Coronary artery (tissue), 2 donors: Measurements from ENCODE around the gene ASB13.

Experiments used
- DNase-seq: peaks from one replicate; pipeline ENCODE4 v3.0.0-alpha.2; 2017; ENCODE audit warnings: low spot score
- H3K27ac ChIP-seq, 2 donors: fragments of 200-600 bp; sonication (generic); one replicate each; pipeline ENCODE4 v1.5.1; 2016 to 2019
- H3K4me3 ChIP-seq: fragments of 200-600 bp; sonication (generic); 2 replicates; pipeline ENCODE4 v1.5.1; 2016; ENCODE audit warnings: mild to moderate bottlenecking, moderate library complexity
- TF ChIP-seq, protein P1 (sequence below): fragments of 200-600 bp; sonication (generic); IDR thresholded peaks from one replicate; pipeline ENCODE4 v1.5.1; 2019; ENCODE audit warnings: antibody characterized with exemption

ASB13 gene

DNA sequence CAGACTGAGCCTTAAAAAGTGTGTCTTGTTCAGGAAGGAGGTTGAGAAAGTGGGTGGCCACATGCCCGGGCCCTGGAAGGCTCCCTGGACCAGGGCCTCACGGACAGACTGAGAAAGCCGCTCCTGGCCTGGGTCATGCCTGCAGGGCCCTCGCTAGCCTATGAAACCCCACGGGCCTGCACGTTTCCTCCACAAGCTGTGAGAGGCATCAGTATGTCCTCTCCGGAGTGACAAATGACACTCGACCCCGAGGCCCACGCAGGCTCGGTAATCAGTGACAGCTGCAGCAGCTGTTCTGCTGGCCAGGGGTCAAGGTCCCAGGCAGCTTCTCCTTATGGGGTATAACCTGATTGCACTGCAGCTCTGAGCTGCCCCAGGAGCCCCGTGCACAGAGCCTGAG lies 47.6 kb downstream of the ASB13 start:
- no peak for DNase-seq
- Histone ChIP-seq H3K4me3 (peak overlapping the region; percentile 28), H3K27ac (peak overlapping the region; percentile 80 to 96)
- TF ChIP-seq, protein P1, sequence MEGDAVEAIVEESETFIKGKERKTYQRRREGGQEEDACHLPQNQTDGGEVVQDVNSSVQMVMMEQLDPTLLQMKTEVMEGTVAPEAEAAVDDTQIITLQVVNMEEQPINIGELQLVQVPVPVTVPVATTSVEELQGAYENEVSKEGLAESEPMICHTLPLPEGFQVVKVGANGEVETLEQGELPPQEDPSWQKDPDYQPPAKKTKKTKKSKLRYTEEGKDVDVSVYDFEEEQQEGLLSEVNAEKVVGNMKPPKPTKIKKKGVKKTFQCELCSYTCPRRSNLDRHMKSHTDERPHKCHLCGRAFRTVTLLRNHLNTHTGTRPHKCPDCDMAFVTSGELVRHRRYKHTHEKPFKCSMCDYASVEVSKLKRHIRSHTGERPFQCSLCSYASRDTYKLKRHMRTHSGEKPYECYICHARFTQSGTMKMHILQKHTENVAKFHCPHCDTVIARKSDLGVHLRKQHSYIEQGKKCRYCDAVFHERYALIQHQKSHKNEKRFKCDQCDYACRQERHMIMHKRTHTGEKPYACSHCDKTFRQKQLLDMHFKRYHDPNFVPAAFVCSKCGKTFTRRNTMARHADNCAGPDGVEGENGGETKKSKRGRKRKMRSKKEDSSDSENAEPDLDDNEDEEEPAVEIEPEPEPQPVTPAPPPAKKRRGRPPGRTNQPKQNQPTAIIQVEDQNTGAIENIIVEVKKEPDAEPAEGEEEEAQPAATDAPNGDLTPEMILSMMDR: no peak

GRCh38 chr10:5618042-5618441 lies 48.4 kb downstream of the ASB13 start:
- H3K27ac ChIP-seq: peak overlapping the region; percentile 80 to 96
- no peak for DNase-seq
- H3K4me3 ChIP-seq: no peak overlapping the region
- TF ChIP-seq, protein P1: no peak

GRCh38 chr10:5617521-5617920 lies 48.9 kb downstream of the ASB13 start:
- H3K4me3 ChIP-seq: no peak overlapping the region
- peak overlapping the region in 1 of 2 donors; percentile 96 for H3K27ac ChIP-seq
- TF ChIP-seq, protein P1: no peak
- no peak for DNase-seq

- H3K27ac ChIP-seq: peak overlapping the region; percentile 61 to 96
- TF ChIP-seq, protein P1: no peak
- DNase-seq: no peak
- H3K4me3 ChIP-seq: peak overlapping the region; percentile 5
Measured at GRCh38 chr10:5616836-5617235, 49.6 kb downstream of the ASB13 start.

DNA sequence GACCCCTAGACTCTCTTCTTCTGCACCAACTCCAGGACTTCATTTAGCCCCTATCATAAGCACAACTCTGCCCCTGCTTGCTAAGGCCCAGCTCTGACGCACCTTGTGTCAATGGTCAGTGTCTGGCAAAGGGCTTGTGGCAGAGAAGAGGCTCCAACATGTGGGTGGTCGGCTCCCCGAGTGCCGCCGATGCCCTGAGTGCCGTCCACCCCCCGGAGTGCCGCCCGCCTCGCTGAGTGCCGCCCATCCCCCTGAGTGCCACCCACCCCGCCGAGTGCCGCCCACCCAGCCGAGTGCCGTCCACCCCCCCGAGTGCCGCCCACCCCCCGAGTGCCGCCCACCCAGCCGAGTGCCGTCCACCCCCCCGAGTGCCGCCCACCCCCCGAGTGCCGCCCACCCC lies 50.3 kb downstream of the ASB13 start:
- Histone ChIP-seq H3K4me3 (no peak overlapping the region), H3K27ac (peak overlapping the region; percentile 65 to 96)
- TF ChIP-seq, protein P1: no peak
- no peak for DNase-seq

DNA sequence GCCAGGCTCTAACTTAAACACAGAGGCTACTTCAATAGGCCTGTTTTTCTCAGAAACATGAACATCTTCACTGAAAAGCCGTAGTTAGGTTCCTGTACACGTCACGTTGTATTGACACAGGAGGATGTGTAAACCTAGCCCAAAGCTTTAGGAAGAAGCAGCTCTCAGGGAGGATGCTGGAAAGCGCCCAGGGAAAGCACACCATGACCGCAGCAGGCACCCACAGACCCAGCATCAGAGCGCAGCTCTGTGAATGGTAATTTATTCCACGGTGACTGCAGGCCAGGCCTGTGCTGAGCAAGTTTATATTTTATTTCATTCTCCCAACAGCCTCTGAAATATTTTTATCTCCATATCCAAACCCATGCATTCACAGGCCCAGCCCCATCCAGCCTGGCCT lies 51.1 kb downstream of the ASB13 start:
- Histone ChIP-seq H3K4me3 (no peak overlapping the region), H3K27ac (peak overlapping the region; percentile 65 to 96)
- DNase-seq: no peak
- TF ChIP-seq, protein P1: no peak

DNA sequence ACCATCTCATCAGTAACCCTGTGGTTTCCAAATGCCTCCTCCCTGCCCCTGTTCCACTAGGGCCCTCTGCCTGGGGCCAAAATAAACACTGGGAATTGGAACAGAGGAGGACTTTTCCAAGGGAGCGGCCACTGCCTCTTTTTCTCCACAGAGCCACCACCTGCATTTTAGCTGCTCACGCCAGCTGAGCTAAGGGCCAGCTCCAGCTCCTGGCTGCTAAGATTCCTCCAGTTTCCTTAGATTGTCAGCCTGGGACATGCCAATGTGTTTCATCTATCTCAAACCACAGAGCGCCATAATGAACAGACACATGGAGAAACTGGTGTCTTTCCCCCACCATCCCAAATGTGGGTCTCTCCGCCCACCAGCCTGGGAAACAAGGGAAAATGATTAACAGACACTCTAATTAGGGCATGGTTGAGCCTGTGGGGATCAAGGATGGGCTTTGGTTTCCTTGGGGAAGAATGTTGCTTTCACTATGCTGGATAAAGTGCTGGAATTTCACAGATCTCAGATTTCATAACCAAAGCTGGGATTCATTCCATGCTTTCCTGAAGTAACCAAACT lies 52.2 kb downstream of the ASB13 start:
- Histone ChIP-seq H3K4me3 (peak overlapping the region; percentile 4), H3K27ac (peak overlapping the region; percentile 65 to 96)
- TF ChIP-seq, protein P1: no peak
- no peak for DNase-seq
